ENCODE results near the gene TIFAB.

DNA sequence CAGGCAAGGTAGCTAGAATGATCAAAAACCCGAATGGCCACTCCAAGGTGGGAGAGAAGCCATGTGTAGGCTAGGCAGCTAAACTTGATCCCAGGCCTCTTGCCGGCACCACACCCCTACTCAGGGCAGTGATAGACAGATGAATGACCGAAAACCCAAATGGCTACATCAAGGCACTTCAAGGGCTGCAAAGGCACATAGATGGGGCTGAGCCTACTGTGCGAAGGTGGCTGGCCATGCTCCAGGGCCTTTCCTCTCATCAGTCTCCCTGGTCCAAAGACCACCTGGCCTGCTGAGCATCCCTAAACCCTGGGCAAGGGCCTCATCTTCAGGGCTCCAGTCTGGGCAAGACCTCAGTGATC, 3.7 kb upstream of the TIFAB start:
- TF ChIP-seq, protein P1, sequence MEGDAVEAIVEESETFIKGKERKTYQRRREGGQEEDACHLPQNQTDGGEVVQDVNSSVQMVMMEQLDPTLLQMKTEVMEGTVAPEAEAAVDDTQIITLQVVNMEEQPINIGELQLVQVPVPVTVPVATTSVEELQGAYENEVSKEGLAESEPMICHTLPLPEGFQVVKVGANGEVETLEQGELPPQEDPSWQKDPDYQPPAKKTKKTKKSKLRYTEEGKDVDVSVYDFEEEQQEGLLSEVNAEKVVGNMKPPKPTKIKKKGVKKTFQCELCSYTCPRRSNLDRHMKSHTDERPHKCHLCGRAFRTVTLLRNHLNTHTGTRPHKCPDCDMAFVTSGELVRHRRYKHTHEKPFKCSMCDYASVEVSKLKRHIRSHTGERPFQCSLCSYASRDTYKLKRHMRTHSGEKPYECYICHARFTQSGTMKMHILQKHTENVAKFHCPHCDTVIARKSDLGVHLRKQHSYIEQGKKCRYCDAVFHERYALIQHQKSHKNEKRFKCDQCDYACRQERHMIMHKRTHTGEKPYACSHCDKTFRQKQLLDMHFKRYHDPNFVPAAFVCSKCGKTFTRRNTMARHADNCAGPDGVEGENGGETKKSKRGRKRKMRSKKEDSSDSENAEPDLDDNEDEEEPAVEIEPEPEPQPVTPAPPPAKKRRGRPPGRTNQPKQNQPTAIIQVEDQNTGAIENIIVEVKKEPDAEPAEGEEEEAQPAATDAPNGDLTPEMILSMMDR (IDR thresholded peaks at IDR 0.05 in 2 of 3, conservative IDR thresholded peaks at IDR 0.05 in 1 of 3; ENCODE audit: borderline replicate concordance in 1 of 3, insufficient read depth in 1 of 3, low read depth in 2 of 3, low read length in 2 of 3), result no peak
- no peak for TF ChIP-seq POLR2A (IDR thresholded peaks at IDR 0.05; ENCODE audit: borderline replicate concordance, extremely low read depth, insufficient read depth, insufficient read length)
- TF ChIP-seq POLR2AphosphoS5 (IDR thresholded peaks at IDR 0.05; ENCODE audit: low read depth, low read length), result no peak
- TF ChIP-seq, protein P2, sequence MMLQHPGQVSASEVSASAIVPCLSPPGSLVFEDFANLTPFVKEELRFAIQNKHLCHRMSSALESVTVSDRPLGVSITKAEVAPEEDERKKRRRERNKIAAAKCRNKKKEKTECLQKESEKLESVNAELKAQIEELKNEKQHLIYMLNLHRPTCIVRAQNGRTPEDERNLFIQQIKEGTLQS (IDR thresholded peaks at IDR 0.05), result no peak
- TF ChIP-seq JUND (IDR thresholded peaks at IDR 0.05), result no peak
- no peak for TF ChIP-seq EZH2 (IDR thresholded peaks at IDR 0.05)
- TF ChIP-seq SIN3A (IDR thresholded peaks at IDR 0.05; ENCODE audit: low read depth), result no peak

Measured in HCT116 (cell line).